ENCODE measurements around the gene USP22. TPM values are rescaled to one million over a fixed set of nuclear protein-coding genes. Genes with fewer than 3 reads are reported as not detected.

Gene USP22
- total RNA-seq, 1 experiment from 2014 or later: 210 TPM

DNA sequence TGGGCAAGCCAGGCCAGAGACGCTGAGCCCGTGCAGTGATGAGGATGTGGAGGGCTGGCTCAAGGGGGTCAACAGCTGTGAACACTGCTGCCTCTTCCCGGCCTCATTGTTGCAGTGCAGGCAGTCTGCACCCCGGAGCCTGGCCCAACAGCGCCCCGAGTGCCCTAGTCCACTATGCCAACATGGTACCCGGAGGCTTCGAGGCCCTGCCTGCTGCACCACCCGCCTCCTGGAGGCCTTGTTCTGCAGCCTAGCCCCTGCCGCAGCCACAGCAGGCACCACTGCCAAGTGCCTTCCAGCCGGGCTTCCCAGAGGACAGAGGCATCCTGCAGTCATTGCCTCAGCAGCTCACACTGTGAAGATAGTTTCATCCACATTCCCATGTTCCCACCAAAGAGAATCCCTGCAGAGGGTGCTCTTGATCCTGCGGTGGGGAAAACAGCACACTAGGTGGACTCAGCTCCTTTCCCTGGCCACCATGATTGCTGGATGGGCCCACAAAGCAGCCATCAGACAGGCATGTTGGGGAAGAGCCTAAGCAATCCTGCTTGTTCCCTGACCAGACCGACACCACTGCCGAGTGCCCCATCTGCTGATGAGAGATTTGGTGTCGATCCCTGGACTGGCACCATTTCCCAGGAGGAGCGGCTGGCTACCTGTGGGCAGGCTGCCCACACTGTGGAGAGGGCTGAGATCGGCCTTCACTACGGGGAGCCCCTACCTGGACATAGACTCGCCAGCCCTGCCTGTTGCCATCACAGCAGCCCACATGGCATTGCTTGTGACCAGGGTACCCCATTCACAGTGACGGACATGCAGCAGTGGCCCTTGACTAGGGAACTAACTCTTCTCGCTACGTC lies 44.9 kb downstream of the USP22 start:
- ChIA-PET CTCF (interaction anchor here (0.6 kb wide), 1 partner anchor 206 kb away, joined by 4 read pairs; no protein-coding TSS in a partner anchor), RAD21 (ENCODE audit: low non-redundant PET in 1 of 2, low total read pairs in 2 of 2, uncharacterized antibody in 2 of 2, unreplicated experiment in 2 of 2) (no interaction called here), POLR2A (no interaction called here)
- H3K9me2 ChIP-seq (ENCODE audit: insufficient read depth): no peaks in the 10 kb centered on the region
- no peak overlapping the region for H2AFZ ChIP-seq (ENCODE audit: low read depth, low read length, poor library complexity, severe bottlenecking)
- peaks cover 6 to 8% of the 10 kb centered on the region in 2 experiments; a peak in 3 of 4 replicates for H3K4me1 ChIP-seq (ENCODE audit: control insufficient read depth in 1 of 2, insufficient read depth in 2 of 2, low read length in 2 of 2)
- H3K79me2 ChIP-seq (ENCODE audit: insufficient read depth, low read length): 0 out of 2 replicates have a peak, but pooled peaks cover 1% of the 10 kb centered on the region
- no peak overlapping the region for H3K4me2 ChIP-seq (ENCODE audit: low read length)
- no peaks in the 10 kb centered on the region for H3K27me3 ChIP-seq (ENCODE audit: insufficient read depth, low read length)
- intact Hi-C loops (cut with micrococcal nuclease): no loop called here
- no peak overlapping the region for H3K9ac ChIP-seq (ENCODE audit: low read length)
- peaks cover 19 to 23% of the 10 kb centered on the region in 2 experiments; a peak in 3 of 4 replicates for H3K36me3 ChIP-seq (ENCODE audit: control insufficient read depth in 1 of 2, insufficient read depth in 2 of 2, low read length in 2 of 2)
- TF ChIP-seq YY1 (IDR thresholded peaks at IDR 0.05; ENCODE audit: extremely low read depth, insufficient replicate concordance, low read depth, low read length): no peak
- TF ChIP-seq ZFX (IDR thresholded peaks at IDR 0.05): no peak
- no peak for TF ChIP-seq EGR1 (IDR thresholded peaks at IDR 0.05; ENCODE audit: low read depth)
- TF ChIP-seq SIN3A (IDR thresholded peaks at IDR 0.05; ENCODE audit: low read depth): no peak
- TF ChIP-seq CTCF (IDR thresholded peaks at IDR 0.05 in 2 of 3, conservative IDR thresholded peaks at IDR 0.05 in 1 of 3; ENCODE audit: borderline replicate concordance in 1 of 3, insufficient read depth in 1 of 3, low read depth in 2 of 3, low read length in 2 of 3): 0 out of 6 replicates have a peak, but pooled peaks of 1 of the 3 experiments have one; percentile 4
- no peak overlapping the region for H3K4me3 ChIP-seq (replicated peaks in 1 of 2; ENCODE audit: low read depth in 1 of 2, low read length in 2 of 2)
- no peaks in the 10 kb centered on the region for H3K9me3 ChIP-seq (ENCODE audit: control insufficient read depth in 1 of 2, insufficient read depth in 1 of 2, low read depth in 1 of 2, low read length in 2 of 2)
- H4K20me1 ChIP-seq (ENCODE audit: insufficient read depth): no peaks in the 10 kb centered on the region
- no peak overlapping the region for H3K27ac ChIP-seq (ENCODE audit: low read depth, low read length)
- DNase-seq (ENCODE audit: low read depth, low spot score) (no peak), ATAC-seq (peak; percentile 12; the same call in 1 of the 2 replicates)
- no TSS peak for BruUV-seq (replicated peaks)
